MM.1S (cell line): ENCODE results near the gene TMEM272.

Experiments
- DNase-seq: peaks from one replicate; pipeline ENCODE4 v3.0.0-alpha.2; 2015
- H2AFZ ChIP-seq: fragments of 300-600 bp; sonication (generic); 2 replicates; pipeline ENCODE4 v1.6.0; 2016; ENCODE audit warnings: antibody characterized with exemption, low read length
- H3F3A ChIP-seq: fragments of 300-600 bp; sonication (generic); 2 replicates; pipeline ENCODE4 v1.6.1; 2016; ENCODE audit warnings: mild to moderate bottlenecking, antibody characterized with exemption, low read length, moderate library complexity, mixed read lengths; ENCODE audit not compliant: insufficient read depth
- H3K27ac ChIP-seq: fragments of 300-600 bp; sonication (generic); 2 replicates; pipeline ENCODE4 v1.5.1; 2016; ENCODE audit warnings: mild to moderate bottlenecking, low read length
- H3K27me3 ChIP-seq: fragments of 300-600 bp; sonication (generic); replicated peaks from 2 replicates; pipeline ENCODE4 v1.6.0; 2016; ENCODE audit warnings: low read length; ENCODE audit not compliant: insufficient read depth
- H3K36me3 ChIP-seq: fragments of 300-600 bp; sonication (generic); replicated peaks from 2 replicates; pipeline ENCODE4 v1.6.1; 2016; ENCODE audit warnings: mild to moderate bottlenecking, low read length, mixed read lengths; ENCODE audit not compliant: insufficient read depth
- H3K4me1 ChIP-seq: fragments of 300-600 bp; sonication (generic); 2 replicates; pipeline ENCODE4 v1.6.1; 2016; ENCODE audit warnings: low read length, mixed read lengths
- H3K4me2 ChIP-seq: fragments of 300-600 bp; sonication (generic); 2 replicates; pipeline ENCODE4 v1.6.0; 2016; ENCODE audit warnings: low read depth, low read length
- H3K4me3 ChIP-seq: fragments of 300-600 bp; sonication (generic); 2 replicates; pipeline ENCODE4 v1.5.1; 2016; ENCODE audit warnings: low read length, mixed read lengths
- H3K79me2 ChIP-seq: fragments of 300-600 bp; sonication (generic); 2 replicates; pipeline ENCODE4 v1.6.1; 2016; ENCODE audit warnings: mixed run types, low read length, mixed read lengths
- H3K9ac ChIP-seq: fragments of 300-600 bp; sonication (generic); 2 replicates; pipeline ENCODE4 v1.6.1; 2016; ENCODE audit warnings: low read length, mixed read lengths
- H3K9me2 ChIP-seq: fragments of 300-600 bp; sonication (generic); replicated peaks from 2 replicates; pipeline ENCODE4 v1.6.1; 2016; ENCODE audit warnings: mild to moderate bottlenecking, low read length, mixed read lengths; ENCODE audit not compliant: insufficient read depth
- H3K9me3 ChIP-seq: fragments of 300-600 bp; sonication (generic); replicated peaks from 2 replicates; pipeline ENCODE4 v1.6.1; 2016; ENCODE audit warnings: mild to moderate bottlenecking, low read length, mixed read lengths; ENCODE audit not compliant: insufficient read depth
- H4K20me1 ChIP-seq: fragments of 300-600 bp; sonication (generic); 2 replicates; pipeline ENCODE4 v1.6.1; 2016; ENCODE audit warnings: mild to moderate bottlenecking, low read length, moderate library complexity, mixed read lengths; ENCODE audit not compliant: insufficient read depth
- CTCF ChIP-seq: fragments of 300-600 bp; sonication (generic); IDR thresholded peaks from 2 replicates; pipeline ENCODE4 v1.5.1; 2016; ENCODE audit warnings: antibody characterized with exemption, low read length, mixed read lengths
- EZH2 ChIP-seq: fragments of 300-600 bp; sonication (generic); optimal IDR thresholded peaks from 2 replicates; pipeline ENCODE3; 2017; ENCODE audit warnings: low read depth, mild to moderate bottlenecking, antibody characterized with exemption, low read length, mixed read lengths
- EZH2phosphoT487 ChIP-seq: fragments of 300-600 bp; sonication (generic); IDR thresholded peaks from 2 replicates; pipeline ENCODE4 v1.6.1; 2018; ENCODE audit warnings: antibody characterized with exemption, low read length

The TMEM272 gene

GRCh38 chr13:51811920-51812451, 33.0 kb downstream of the TMEM272 start:
- H3K36me3 ChIP-seq = no peaks in the 10 kb centered on the region
- H3K9me2 ChIP-seq = no peaks in the 10 kb centered on the region
- no peak for DNase-seq
- no peak overlapping the region for H3K4me3 ChIP-seq
- no peak overlapping the region for H3K27ac ChIP-seq
- TF ChIP-seq CTCF (no peak), EZH2phosphoT487 (no peak), EZH2 (no peak)
- H3K9ac ChIP-seq = no peak overlapping the region
- H4K20me1 ChIP-seq = no peaks in the 10 kb centered on the region
- H3K27me3 ChIP-seq = no peaks in the 10 kb centered on the region
- H3K9me3 ChIP-seq = no peaks in the 10 kb centered on the region
- H3K4me2 ChIP-seq = no peak overlapping the region
- H3K4me1 ChIP-seq = 0 out of 2 replicates have a peak, but pooled peaks cover 6% of the 10 kb centered on the region
- no peaks in the 10 kb centered on the region for H3K79me2 ChIP-seq
- no peak overlapping the region for H2AFZ ChIP-seq
- no peaks in the 10 kb centered on the region for H3F3A ChIP-seq

GRCh38 chr13:51811046-51811445, 33.9 kb downstream of the TMEM272 start:
- Histone ChIP-seq H2AFZ (no peak overlapping the region), H3K36me3 (no peaks in the 10 kb centered on the region), H3K79me2 (no peaks in the 10 kb centered on the region), H4K20me1 (no peaks in the 10 kb centered on the region), H3K9me3 (no peaks in the 10 kb centered on the region), H3K4me3 (no peak overlapping the region), H3K27me3 (no peaks in the 10 kb centered on the region), H3K27ac (no peak overlapping the region), H3K4me1 (0 out of 2 replicates have a peak, but pooled peaks cover 6% of the 10 kb centered on the region), H3F3A (no peaks in the 10 kb centered on the region), H3K4me2 (no peak overlapping the region), H3K9me2 (no peaks in the 10 kb centered on the region), H3K9ac (no peak overlapping the region)
- TF ChIP-seq EZH2 = no peak
- TF ChIP-seq CTCF = no peak
- TF ChIP-seq EZH2phosphoT487 = no peak
- no peak for DNase-seq

GRCh38 chr13:51808811-51809210, 36.2 kb downstream of the TMEM272 start:
- no peaks in the 10 kb centered on the region for H3K9me3 ChIP-seq
- no peaks in the 10 kb centered on the region for H3K4me1 ChIP-seq
- TF ChIP-seq EZH2phosphoT487 = no peak
- no peak for TF ChIP-seq EZH2
- no peak for DNase-seq
- H3K4me3 ChIP-seq = no peak overlapping the region
- no peak overlapping the region for H3K4me2 ChIP-seq
- no peak overlapping the region for H3K9ac ChIP-seq
- H3K27ac ChIP-seq = no peak overlapping the region
- no peaks in the 10 kb centered on the region for H3K36me3 ChIP-seq
- H4K20me1 ChIP-seq = no peaks in the 10 kb centered on the region
- H2AFZ ChIP-seq = no peak overlapping the region
- H3K9me2 ChIP-seq = no peaks in the 10 kb centered on the region
- H3K27me3 ChIP-seq = no peaks in the 10 kb centered on the region
- H3K79me2 ChIP-seq = no peaks in the 10 kb centered on the region
- no peaks in the 10 kb centered on the region for H3F3A ChIP-seq

GRCh38 chr13:51807041-51807440, 37.9 kb downstream of the TMEM272 start:
- no peak for DNase-seq
- no peaks in the 10 kb centered on the region for H3K36me3 ChIP-seq

More at GRCh38 chr13:51807041-51807440, 37.9 kb downstream of the TMEM272 start:
- H2AFZ ChIP-seq = no peak overlapping the region
- H3K4me2 ChIP-seq = no peak overlapping the region
- H3K9ac ChIP-seq = no peak overlapping the region
- H4K20me1 ChIP-seq = no peaks in the 10 kb centered on the region
- TF ChIP-seq EZH2 (no peak), EZH2phosphoT487 (no peak), CTCF (no peak)
- H3F3A ChIP-seq = no peaks in the 10 kb centered on the region
- peaks cover 12% of the 10 kb centered on the region for H3K4me1 ChIP-seq
- H3K9me3 ChIP-seq = no peaks in the 10 kb centered on the region
- H3K4me3 ChIP-seq = no peak overlapping the region
- no peaks in the 10 kb centered on the region for H3K79me2 ChIP-seq
- no peak overlapping the region for H3K27ac ChIP-seq
- H3K9me2 ChIP-seq = no peaks in the 10 kb centered on the region
- no peaks in the 10 kb centered on the region for H3K27me3 ChIP-seq
